GM10266 (cell line): Measurements from ENCODE around the gene NOM1.
"Not testable (repeated sequence)": the region's sequence is repeated elsewhere in the genome, so short reads cannot be mapped to it uniquely, and the experiment has no call there.

Experiments
- DNase-seq: peaks from one replicate; pipeline ENCODE4 v3.0.0; 2012; ENCODE audit errors: extremely low spot score
- TF ChIP-seq, protein P1 (sequence below): IDR thresholded peaks from 2 replicates; pipeline ENCODE4 v1.5.1; 2012; ENCODE audit warnings: mild to moderate bottlenecking, low read depth; ENCODE audit not compliant: control insufficient read depth, insufficient read depth; ENCODE audit errors: missing control alignments

NOM1 gene, protein sequence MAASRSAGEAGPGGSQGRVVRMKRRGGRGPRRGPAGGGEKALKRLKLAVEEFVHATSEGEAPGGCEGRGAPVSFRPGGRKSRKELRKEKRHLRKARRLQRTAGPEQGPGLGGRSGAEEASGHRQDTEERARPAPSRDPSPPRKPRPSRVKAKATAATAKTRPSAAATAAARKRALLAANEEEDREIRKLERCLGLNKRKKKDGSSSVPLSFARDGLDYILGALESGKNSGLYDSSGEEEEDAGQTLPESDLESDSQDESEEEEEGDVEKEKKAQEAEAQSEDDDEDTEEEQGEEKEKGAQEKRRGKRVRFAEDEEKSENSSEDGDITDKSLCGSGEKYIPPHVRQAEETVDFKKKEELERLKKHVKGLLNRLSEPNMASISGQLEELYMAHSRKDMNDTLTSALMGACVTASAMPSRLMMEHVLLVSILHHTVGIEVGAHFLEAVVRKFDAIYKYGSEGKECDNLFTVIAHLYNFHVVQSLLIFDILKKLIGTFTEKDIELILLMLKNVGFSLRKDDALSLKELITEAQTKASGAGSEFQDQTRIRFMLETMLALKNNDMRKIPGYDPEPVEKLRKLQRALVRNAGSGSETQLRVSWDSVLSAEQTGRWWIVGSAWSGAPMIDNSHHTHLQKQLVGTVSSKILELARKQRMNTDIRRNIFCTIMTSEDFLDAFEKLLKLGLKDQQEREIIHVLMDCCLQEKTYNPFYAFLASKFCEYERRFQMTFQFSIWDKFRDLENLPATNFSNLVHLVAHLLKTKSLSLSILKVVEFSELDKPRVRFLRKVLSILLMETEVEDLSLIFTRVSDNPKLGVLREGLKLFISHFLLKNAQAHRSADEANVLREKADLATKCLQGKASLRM

DNA sequence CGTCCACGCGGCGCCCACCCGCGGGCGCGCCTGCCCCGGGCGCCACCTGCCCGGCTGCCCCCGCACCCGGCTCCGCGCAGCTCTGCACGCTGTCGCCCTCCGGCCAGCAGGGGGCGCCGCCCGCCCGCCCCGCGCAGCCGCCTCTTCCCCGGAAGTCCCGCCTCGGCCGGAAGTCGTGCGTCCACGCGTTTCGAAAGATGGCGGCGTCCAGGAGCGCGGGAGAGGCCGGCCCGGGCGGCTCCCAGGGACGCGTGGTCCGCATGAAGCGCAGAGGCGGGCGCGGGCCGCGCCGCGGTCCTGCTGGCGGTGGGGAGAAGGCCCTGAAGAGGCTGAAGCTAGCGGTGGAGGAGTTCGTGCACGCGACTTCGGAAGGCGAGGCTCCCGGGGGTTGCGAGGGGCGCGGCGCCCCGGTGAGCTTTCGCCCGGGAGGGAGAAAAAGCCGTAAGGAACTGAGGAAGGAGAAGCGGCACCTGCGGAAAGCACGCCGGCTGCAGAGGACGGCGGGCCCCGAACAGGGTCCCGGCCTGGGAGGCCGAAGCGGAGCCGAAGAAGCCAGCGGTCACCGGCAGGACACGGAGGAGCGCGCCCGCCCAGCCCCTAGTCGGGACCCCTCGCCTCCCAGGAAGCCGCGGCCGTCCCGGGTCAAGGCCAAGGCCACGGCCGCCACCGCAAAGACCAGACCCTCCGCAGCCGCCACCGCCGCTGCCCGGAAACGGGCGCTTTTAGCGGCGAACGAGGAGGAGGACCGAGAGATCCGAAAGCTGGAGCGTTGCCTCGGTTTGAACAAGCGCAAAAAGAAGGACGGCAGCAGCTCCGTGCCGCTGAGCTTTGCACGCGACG, at the start of gene NOM1:
NOM1 (plus strand) TSS at position 172 of the 840 bp plus-strand sequence; CDS start at position 198, 26 bp downstream.
- DNase-seq = peak; percentile 98
- TF ChIP-seq, protein P1, sequence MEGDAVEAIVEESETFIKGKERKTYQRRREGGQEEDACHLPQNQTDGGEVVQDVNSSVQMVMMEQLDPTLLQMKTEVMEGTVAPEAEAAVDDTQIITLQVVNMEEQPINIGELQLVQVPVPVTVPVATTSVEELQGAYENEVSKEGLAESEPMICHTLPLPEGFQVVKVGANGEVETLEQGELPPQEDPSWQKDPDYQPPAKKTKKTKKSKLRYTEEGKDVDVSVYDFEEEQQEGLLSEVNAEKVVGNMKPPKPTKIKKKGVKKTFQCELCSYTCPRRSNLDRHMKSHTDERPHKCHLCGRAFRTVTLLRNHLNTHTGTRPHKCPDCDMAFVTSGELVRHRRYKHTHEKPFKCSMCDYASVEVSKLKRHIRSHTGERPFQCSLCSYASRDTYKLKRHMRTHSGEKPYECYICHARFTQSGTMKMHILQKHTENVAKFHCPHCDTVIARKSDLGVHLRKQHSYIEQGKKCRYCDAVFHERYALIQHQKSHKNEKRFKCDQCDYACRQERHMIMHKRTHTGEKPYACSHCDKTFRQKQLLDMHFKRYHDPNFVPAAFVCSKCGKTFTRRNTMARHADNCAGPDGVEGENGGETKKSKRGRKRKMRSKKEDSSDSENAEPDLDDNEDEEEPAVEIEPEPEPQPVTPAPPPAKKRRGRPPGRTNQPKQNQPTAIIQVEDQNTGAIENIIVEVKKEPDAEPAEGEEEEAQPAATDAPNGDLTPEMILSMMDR = peak; percentile 98

DNA sequence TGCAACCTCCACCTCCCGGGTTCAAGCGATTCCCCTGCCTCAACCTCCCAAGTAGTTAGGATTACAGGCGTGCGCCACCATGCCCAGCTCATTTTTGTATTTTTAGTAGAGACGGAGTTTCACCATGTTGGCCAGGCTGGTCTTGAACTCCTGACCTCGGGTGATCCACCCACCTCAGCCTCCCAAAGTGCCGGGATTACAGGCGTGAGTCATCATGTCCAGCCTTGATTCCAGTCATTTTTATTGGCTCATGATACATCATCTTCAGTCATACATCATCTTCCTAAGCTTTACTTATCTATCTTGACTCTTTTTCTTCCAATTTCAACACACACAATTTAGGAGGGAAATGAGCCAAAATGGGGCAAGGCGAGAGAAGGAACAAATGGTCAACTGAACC, 49.4 kb upstream of the NOM1 start:
- DNase-seq = not testable (repeated sequence)

DNA sequence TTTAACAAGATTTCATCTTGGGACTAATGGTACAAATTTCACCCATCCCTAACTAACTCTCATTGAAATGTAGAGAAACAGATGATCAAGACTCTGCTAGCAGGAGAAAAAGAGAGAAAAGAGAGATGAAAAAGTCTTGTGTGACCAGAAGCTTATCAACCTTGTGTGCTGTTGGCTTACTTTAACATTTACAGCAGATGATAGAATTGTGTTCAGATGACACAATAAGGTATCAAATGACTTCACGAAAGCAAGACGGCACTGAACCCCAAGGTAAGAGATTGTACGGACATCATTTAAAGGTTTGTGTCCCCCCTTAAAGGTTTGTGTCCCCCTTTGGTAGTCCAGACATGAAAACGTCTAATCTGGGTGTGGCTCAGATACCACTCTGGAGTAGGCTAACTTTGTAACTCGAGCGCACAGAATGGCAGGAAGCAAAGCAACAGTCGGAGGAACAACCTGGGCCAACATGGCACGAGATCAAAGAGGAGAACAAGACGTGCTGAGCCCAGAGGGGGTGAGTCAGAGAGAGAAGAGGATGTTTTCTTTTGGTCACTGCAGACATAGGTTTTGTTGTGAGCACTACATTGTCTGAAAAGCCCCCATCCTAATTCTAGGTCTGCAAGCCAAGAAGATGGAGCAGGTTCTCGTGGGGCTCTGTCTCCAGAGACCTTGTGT, 46.1 kb upstream of the NOM1 start:
- DNase-seq = no peak
- TF ChIP-seq, protein P1 = no peak

DNA sequence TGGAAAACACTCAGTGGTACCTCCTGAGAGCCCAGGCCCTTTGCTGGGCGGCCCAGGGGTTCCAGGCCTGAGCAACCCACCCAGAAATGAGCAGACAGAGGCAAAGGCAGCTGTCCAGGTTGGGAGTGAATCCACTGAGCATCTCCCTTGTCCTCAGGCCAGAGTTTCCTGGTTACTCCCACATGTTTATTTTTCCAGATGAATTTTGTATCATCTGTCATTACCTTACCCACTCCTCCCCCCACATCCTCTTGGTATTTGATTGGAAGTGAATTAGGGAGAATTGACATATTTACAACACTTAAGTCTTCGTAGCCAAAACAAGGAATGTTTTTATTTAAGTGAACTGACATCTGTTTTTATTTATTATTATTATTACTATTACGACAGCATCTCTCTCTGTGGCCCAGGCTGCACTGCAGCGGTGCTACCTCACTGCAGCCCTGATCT, 43.3 kb upstream of the NOM1 start:
- TF ChIP-seq, protein P1 = no peak
- no peak for DNase-seq

DNA sequence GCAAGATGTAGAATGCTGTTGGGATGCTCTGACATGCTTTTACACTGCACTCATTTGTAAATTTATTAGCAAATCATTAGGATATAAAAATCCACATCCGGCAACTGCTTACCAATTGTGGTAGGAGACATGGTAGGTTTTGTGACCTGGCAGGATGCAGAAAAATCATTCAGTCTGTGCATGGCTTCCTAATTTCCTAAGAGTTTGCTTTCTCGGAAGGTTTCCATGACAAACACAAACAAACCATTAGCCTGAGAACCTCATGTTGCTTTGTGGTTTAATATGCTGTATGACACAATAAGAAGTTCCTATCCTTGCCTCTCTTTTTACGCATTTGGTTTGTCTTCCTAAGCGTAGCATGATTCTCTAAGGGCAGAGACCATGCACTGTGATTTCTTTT, 41.9 kb upstream of the NOM1 start:
- TF ChIP-seq, protein P1 = no peak
- DNase-seq = no peak

DNA sequence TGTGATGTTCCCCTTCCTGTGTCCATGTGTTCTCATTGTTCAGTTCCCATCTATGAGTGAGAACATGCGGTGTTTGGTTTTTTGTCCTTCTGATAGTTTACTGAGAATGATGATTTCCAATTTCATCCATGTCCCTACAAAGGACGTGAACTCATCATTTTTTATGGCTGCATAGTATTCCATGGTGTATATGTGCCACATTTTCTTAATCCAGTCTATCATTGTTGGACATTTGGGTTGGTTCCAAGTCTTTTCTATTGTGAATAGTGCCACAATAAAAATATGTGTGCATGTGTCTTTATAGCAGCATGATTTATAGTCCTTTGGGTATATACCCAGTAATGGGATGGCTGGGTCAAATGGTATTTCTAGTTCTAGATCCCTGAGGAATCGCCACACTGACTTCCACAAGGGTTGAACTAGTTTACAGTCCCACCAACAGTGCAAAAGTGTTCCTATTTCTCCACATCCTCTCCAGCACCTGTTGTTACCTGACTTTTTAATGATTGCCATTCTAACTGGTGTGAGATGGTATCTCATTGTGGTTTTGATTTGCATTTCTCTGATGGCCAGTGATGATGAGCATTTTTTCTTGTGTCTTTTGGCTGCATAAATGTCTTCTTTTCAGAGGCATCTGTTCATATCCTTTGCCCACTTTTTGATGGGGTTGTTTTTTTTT, 39.8 kb upstream of the NOM1 start:
- DNase-seq = not testable (repeated sequence)

DNA sequence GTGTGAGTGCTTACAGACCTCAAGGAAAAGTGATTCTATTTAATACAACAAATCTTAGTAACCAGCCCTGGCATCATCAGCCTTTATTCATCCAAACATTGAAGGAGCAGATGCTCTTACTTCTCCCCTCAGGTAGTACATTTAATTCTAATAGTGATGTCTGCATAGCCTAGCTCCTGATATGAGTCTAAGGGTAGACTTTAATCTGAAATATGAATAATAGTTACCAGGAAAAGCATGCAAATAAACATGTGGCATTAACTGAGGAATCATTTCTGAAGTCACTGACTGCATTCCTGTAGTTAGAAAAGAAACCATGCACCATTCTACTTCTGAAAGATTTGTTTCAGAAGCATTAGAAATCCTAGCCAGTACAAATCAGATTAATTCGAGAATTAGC, 30.9 kb upstream of the NOM1 start:
- no peak for DNase-seq

More for the DNA sequence above, 30.9 kb upstream of the NOM1 start:
- TF ChIP-seq, protein P1 = no peak
